Neural crest cell (in vitro differentiated cells): ENCODE results near the gene PPP4R4. TPM values are rescaled to one million over a fixed set of nuclear protein-coding genes. Genes with fewer than 3 reads are reported as not detected.
"Not testable (repeated sequence)": the region's sequence is repeated elsewhere in the genome, so short reads cannot be mapped to it uniquely, and the experiment has no call there.

Experiments used
- DNase-seq: peaks from one replicate; pipeline ENCODE4 v3.0.0; 2021; ENCODE audit warnings: low read depth, mixed read lengths, low spot score
- H3K27ac Mint-ChIP-seq: one replicate; pipeline ENCODE4 v1.8.0; 2021; ENCODE audit warnings: mild to moderate bottlenecking, mixed read lengths; ENCODE audit not compliant: unreplicated experiment
- H3K27me3 Mint-ChIP-seq: 2 replicates; pipeline ENCODE4 v1.8.0; 2021; ENCODE audit warnings: low read depth, mild to moderate bottlenecking, mixed read lengths
- H3K36me3 Mint-ChIP-seq: 2 replicates; pipeline ENCODE4 v1.8.0; 2021; ENCODE audit warnings: low read depth, mild to moderate bottlenecking, mixed read lengths
- H3K4me1 Mint-ChIP-seq: 2 replicates; pipeline ENCODE4 v1.8.0; 2021; ENCODE audit warnings: mixed read lengths
- H3K4me3 Mint-ChIP-seq: one replicate; pipeline ENCODE4 v1.8.0; 2021; ENCODE audit warnings: mild to moderate bottlenecking, mixed read lengths
- H3K9me3 Mint-ChIP-seq: 2 replicates; pipeline ENCODE4 v1.8.0; 2021; ENCODE audit warnings: mixed read lengths
- total RNA-seq: library from RNA; stranded (reverse); gene quantifications from 2 replicates; pipeline ENCODE4 v1.2.1, GENCODE V29; 2021
- TF ChIP-seq, protein P1 (sequence below): fragments of 200-600 bp; sonication (generic); conservative IDR thresholded peaks from 2 replicates; pipeline ENCODE4 v1.5.0; 2021; ENCODE audit warnings: antibody characterized with exemption, mild to moderate bottlenecking

PPP4R4 gene
- total RNA-seq, 1 donor from 2014 or later: 1.6 TPM

DNA sequence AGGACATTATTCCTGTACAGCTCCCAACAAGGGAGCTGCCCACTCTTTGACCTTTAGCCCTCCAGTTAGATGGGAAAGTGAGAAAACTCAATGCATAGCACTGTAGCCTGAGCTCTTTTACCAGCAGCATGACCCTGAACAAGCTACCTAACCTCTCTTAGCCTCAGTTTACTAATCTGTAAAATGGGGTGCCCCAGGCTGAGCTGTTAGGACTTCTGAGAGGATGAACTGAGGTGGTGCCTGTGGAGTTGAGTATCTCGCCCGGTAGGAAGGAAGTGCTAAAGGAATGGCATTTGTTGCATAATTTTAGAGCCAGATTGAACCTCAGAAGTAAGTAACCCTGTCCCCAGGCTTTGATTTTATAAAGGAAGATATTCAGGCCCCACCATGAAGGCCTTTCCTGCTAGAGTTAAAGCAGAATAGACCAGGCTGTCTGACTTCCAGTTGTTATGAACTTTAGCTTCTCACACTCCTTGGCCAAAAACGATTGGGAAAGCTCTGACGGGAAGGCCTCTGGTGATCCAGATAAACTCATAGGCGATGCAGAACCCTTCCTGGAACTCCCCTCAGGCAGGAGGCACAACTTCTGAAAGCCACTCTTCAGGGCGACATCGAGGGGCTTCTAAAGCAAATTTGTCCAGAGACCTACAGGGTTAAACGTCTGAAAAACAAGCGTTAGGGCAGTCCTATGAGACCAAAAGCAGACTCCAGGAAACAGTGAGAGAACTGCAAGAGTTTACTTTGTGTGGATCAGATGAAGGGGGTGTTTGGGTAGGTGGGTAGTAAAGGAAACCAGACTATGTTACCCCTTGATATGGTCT is 121.4 kb downstream of the PPP4R4 start:
- no peak overlapping the region for H3K27ac Mint-ChIP-seq
- peaks cover 6% of the 10 kb centered on the region for H3K9me3 Mint-ChIP-seq
- H3K4me3 Mint-ChIP-seq: no peak overlapping the region
- no peaks in the 10 kb centered on the region for H3K4me1 Mint-ChIP-seq
- H3K27me3 Mint-ChIP-seq: peaks cover 4% of the 10 kb centered on the region
- TF ChIP-seq, protein P1, sequence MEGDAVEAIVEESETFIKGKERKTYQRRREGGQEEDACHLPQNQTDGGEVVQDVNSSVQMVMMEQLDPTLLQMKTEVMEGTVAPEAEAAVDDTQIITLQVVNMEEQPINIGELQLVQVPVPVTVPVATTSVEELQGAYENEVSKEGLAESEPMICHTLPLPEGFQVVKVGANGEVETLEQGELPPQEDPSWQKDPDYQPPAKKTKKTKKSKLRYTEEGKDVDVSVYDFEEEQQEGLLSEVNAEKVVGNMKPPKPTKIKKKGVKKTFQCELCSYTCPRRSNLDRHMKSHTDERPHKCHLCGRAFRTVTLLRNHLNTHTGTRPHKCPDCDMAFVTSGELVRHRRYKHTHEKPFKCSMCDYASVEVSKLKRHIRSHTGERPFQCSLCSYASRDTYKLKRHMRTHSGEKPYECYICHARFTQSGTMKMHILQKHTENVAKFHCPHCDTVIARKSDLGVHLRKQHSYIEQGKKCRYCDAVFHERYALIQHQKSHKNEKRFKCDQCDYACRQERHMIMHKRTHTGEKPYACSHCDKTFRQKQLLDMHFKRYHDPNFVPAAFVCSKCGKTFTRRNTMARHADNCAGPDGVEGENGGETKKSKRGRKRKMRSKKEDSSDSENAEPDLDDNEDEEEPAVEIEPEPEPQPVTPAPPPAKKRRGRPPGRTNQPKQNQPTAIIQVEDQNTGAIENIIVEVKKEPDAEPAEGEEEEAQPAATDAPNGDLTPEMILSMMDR: no peak
- H3K36me3 Mint-ChIP-seq: no peaks in the 10 kb centered on the region
- DNase-seq: no peak

GRCh38 chr14:94296181-94296545 is 122.0 kb downstream of the PPP4R4 start:
- H3K27me3 Mint-ChIP-seq, H3K9me3 Mint-ChIP-seq, H3K27ac Mint-ChIP-seq, H3K4me3 Mint-ChIP-seq, H3K4me1 Mint-ChIP-seq, H3K36me3 Mint-ChIP-seq, DNase-seq: not testable (repeated sequence)

- DNase-seq: no peak
- TF ChIP-seq, protein P1: no peak
- H3K9me3 Mint-ChIP-seq: peaks cover 6% of the 10 kb centered on the region
- H3K27me3 Mint-ChIP-seq: peaks cover 4% of the 10 kb centered on the region
- H3K36me3 Mint-ChIP-seq: no peaks in the 10 kb centered on the region
- no peak overlapping the region for H3K4me3 Mint-ChIP-seq
- H3K4me1 Mint-ChIP-seq: no peaks in the 10 kb centered on the region
- H3K27ac Mint-ChIP-seq: no peak overlapping the region
Measured at GRCh38 chr14:94298130-94298529, 124.0 kb downstream of the PPP4R4 start.

GRCh38 chr14:94303111-94303510 is 129.0 kb downstream of the PPP4R4 start:
- TF ChIP-seq, protein P1: no peak
- peaks cover 10% of the 10 kb centered on the region for H3K9me3 Mint-ChIP-seq
- no peaks in the 10 kb centered on the region for H3K4me1 Mint-ChIP-seq
- no peak overlapping the region for H3K4me3 Mint-ChIP-seq
- no peaks in the 10 kb centered on the region for H3K36me3 Mint-ChIP-seq
- peaks cover 4% of the 10 kb centered on the region for H3K27me3 Mint-ChIP-seq
- DNase-seq: no peak
- no peak overlapping the region for H3K27ac Mint-ChIP-seq

DNA sequence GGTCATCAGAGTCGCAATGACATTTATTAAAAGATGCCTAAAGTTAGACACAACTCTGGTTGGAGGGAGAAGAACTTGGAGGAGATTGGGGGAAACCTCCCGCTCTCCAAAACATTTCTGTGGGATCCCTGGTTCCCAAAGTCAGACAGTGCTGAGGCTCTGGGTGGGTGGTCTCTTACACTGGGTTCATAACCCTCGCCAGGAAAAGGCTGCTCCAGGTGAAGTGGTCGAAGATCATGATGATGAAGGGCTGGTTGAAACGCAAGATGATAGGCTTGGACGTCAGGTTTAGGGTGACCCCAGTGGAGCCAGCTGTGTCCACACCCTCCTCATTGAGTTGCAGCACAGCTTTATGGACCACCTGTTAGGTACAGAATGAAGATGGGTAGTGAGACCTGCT is 130.1 kb downstream of the PPP4R4 start:
- DNase-seq: no peak
- H3K36me3 Mint-ChIP-seq: no peaks in the 10 kb centered on the region
- no peak overlapping the region for H3K27ac Mint-ChIP-seq
- H3K4me1 Mint-ChIP-seq: no peaks in the 10 kb centered on the region
- TF ChIP-seq, protein P1: no peak
- H3K27me3 Mint-ChIP-seq: peaks cover 4% of the 10 kb centered on the region
- H3K9me3 Mint-ChIP-seq: peaks cover 10% of the 10 kb centered on the region
- H3K4me3 Mint-ChIP-seq: no peak overlapping the region

DNA sequence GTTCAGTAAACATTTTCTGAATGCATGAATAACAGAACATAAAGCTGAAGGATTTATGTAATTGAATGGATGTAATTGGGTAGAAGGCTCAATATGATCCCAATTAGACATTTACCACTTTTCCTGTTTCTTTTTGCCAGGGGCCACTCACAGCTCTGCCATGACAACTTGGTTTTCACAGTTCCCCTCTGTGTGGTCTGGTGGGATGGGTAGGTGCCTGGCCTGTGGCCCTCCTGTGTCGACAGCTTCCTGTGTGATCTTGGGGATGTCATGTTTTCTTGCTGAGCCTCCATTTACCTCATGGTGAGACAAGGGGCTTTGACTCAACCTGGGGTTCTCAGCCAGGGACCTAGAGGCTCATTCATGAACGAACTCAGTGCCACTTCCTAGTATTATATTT is 131.5 kb downstream of the PPP4R4 start:
- peaks cover 4% of the 10 kb centered on the region for H3K27me3 Mint-ChIP-seq
- no peaks in the 10 kb centered on the region for H3K36me3 Mint-ChIP-seq
- TF ChIP-seq, protein P1: no peak
- no peak overlapping the region for H3K27ac Mint-ChIP-seq
- H3K4me1 Mint-ChIP-seq: no peaks in the 10 kb centered on the region
- peaks cover 8% of the 10 kb centered on the region for H3K9me3 Mint-ChIP-seq
- no peak for DNase-seq
- no peak overlapping the region for H3K4me3 Mint-ChIP-seq
